Measurements from ENCODE around the gene ASAP3. TPM values are rescaled to one million over a fixed set of nuclear protein-coding genes. Genes with fewer than 3 reads are reported as not detected.

The ASAP3 gene
- total RNA-seq, 1 experiment from 2014 or later = 71.2 TPM

DNA sequence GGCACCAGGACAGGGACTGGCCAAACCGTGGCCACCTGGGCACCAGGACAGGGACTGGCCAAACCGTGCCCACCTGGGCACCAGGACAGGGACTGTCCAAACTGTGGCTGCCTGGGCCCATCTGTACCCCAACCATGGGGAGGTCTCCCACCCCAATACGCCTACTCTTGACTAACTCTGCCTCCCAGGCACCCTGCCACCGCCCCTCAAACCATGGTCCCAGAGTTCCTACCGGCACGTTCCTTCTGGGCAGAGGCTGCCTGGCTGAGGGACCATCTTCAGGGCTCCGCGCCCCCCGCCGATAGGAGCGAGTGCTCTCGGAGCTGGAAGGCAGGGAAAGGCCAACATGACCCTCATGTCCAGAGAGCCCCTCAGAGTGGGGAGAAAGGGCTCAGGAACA is 53.2 kb downstream of the ASAP3 start:
- DNase-seq (ENCODE audit: low spot score) (no peak), ATAC-seq (no peak)
- Mint-ChIP-seq H3K4me3 (no peak overlapping the region), H3K27ac (no peak overlapping the region), H3K9me3 (no peaks in the 10 kb centered on the region), H3K36me3 (peaks cover 52% of the 10 kb centered on the region), H3K4me1 (no peaks in the 10 kb centered on the region), H3K27me3 (ENCODE audit: low read depth) (peaks cover 30% of the 10 kb centered on the region)
- POLR2A ChIA-PET = no interaction called here
- CTCF ChIA-PET = no interaction called here
- TF ChIP-seq PRRX2 (CRISPR knock-in tag; IDR thresholded peaks at IDR 0.05) (no peak), ZNF671 (CRISPR knock-in tag; IDR thresholded peaks at IDR 0.05) (no peak), SMAD3 (CRISPR knock-in tag; IDR thresholded peaks at IDR 0.05; ENCODE audit: borderline replicate concordance) (no peak), ZNF263 (CRISPR knock-in tag; IDR thresholded peaks at IDR 0.05; ENCODE audit: low read depth) (no peak), ZNF138 (CRISPR knock-in tag; conservative IDR thresholded peaks at IDR 0.05) (no peak), NFYB (CRISPR knock-in tag; conservative IDR thresholded peaks at IDR 0.05; ENCODE audit: low read depth) (no peak), TEAD4 (CRISPR knock-in tag; IDR thresholded peaks at IDR 0.05) (no peak), FOXP1 (CRISPR knock-in tag; IDR thresholded peaks at IDR 0.05; ENCODE audit: borderline replicate concordance) (no peak), JAZF1 (CRISPR knock-in tag; IDR thresholded peaks at IDR 0.05) (no peak)
- TF ChIP-seq, protein P1, sequence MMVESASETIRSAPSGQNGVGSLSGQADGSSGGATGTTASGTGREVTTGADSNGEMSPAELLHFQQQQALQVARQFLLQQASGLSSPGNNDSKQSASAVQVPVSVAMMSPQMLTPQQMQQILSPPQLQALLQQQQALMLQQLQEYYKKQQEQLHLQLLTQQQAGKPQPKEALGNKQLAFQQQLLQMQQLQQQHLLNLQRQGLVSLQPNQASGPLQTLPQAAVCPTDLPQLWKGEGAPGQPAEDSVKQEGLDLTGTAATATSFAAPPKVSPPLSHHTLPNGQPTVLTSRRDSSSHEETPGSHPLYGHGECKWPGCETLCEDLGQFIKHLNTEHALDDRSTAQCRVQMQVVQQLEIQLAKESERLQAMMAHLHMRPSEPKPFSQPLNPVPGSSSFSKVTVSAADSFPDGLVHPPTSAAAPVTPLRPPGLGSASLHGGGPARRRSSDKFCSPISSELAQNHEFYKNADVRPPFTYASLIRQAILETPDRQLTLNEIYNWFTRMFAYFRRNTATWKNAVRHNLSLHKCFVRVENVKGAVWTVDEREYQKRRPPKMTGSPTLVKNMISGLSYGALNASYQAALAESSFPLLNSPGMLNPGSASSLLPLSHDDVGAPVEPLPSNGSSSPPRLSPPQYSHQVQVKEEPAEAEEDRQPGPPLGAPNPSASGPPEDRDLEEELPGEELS (CRISPR knock-in tag; IDR thresholded peaks at IDR 0.05) = no peak
- TF ChIP-seq, protein P2, sequence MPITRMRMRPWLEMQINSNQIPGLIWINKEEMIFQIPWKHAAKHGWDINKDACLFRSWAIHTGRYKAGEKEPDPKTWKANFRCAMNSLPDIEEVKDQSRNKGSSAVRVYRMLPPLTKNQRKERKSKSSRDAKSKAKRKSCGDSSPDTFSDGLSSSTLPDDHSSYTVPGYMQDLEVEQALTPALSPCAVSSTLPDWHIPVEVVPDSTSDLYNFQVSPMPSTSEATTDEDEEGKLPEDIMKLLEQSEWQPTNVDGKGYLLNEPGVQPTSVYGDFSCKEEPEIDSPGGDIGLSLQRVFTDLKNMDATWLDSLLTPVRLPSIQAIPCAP (CRISPR knock-in tag; IDR thresholded peaks at IDR 0.05) = no peak
- TF ChIP-seq, protein P3, sequence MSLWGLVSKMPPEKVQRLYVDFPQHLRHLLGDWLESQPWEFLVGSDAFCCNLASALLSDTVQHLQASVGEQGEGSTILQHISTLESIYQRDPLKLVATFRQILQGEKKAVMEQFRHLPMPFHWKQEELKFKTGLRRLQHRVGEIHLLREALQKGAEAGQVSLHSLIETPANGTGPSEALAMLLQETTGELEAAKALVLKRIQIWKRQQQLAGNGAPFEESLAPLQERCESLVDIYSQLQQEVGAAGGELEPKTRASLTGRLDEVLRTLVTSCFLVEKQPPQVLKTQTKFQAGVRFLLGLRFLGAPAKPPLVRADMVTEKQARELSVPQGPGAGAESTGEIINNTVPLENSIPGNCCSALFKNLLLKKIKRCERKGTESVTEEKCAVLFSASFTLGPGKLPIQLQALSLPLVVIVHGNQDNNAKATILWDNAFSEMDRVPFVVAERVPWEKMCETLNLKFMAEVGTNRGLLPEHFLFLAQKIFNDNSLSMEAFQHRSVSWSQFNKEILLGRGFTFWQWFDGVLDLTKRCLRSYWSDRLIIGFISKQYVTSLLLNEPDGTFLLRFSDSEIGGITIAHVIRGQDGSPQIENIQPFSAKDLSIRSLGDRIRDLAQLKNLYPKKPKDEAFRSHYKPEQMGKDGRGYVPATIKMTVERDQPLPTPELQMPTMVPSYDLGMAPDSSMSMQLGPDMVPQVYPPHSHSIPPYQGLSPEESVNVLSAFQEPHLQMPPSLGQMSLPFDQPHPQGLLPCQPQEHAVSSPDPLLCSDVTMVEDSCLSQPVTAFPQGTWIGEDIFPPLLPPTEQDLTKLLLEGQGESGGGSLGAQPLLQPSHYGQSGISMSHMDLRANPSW (CRISPR knock-in tag; conservative IDR thresholded peaks at IDR 0.05; ENCODE audit: low read depth) = no peak
- TF ChIP-seq, protein P4, sequence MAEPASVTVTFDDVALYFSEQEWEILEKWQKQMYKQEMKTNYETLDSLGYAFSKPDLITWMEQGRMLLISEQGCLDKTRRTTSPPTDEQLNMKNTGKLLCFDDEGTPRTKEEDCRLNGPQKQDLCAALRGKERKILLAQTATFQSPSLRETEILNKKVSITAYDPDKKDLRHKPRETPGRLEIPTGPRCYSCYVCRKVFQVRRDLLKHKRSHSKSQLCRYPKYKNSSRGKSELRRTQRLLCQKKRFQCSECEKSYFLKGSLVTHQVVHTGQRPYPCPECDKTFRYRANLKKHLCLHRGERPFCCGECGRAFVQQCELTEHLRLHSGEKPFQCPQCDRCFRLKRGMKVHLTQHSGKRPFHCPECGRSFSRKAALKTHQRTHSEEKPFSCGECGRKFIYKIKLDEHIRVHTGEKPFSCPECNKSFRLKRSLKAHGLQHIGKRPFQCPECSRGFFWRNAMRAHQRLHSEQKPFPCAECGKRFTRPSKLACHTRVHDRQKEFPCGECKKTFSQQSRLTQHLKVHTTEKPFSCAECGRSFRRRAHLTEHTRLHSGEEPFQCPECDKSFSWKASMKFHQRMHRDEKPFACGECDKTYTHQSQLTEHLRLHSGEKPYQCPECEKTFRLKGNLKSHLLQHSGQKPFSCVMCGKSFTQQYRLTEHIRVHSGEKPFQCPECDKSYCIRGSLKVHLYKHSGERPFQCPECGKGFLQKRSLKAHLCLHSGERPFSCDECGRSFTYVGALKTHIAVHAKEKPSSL (CRISPR knock-in tag; conservative IDR thresholded peaks at IDR 0.05) = no peak
- TF ChIP-seq, protein P5, sequence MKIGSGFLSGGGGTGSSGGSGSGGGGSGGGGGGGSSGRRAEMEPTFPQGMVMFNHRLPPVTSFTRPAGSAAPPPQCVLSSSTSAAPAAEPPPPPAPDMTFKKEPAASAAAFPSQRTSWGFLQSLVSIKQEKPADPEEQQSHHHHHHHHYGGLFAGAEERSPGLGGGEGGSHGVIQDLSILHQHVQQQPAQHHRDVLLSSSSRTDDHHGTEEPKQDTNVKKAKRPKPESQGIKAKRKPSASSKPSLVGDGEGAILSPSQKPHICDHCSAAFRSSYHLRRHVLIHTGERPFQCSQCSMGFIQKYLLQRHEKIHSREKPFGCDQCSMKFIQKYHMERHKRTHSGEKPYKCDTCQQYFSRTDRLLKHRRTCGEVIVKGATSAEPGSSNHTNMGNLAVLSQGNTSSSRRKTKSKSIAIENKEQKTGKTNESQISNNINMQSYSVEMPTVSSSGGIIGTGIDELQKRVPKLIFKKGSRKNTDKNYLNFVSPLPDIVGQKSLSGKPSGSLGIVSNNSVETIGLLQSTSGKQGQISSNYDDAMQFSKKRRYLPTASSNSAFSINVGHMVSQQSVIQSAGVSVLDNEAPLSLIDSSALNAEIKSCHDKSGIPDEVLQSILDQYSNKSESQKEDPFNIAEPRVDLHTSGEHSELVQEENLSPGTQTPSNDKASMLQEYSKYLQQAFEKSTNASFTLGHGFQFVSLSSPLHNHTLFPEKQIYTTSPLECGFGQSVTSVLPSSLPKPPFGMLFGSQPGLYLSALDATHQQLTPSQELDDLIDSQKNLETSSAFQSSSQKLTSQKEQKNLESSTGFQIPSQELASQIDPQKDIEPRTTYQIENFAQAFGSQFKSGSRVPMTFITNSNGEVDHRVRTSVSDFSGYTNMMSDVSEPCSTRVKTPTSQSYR (CRISPR knock-in tag; IDR thresholded peaks at IDR 0.05) = no peak
- TF ChIP-seq, protein P6, sequence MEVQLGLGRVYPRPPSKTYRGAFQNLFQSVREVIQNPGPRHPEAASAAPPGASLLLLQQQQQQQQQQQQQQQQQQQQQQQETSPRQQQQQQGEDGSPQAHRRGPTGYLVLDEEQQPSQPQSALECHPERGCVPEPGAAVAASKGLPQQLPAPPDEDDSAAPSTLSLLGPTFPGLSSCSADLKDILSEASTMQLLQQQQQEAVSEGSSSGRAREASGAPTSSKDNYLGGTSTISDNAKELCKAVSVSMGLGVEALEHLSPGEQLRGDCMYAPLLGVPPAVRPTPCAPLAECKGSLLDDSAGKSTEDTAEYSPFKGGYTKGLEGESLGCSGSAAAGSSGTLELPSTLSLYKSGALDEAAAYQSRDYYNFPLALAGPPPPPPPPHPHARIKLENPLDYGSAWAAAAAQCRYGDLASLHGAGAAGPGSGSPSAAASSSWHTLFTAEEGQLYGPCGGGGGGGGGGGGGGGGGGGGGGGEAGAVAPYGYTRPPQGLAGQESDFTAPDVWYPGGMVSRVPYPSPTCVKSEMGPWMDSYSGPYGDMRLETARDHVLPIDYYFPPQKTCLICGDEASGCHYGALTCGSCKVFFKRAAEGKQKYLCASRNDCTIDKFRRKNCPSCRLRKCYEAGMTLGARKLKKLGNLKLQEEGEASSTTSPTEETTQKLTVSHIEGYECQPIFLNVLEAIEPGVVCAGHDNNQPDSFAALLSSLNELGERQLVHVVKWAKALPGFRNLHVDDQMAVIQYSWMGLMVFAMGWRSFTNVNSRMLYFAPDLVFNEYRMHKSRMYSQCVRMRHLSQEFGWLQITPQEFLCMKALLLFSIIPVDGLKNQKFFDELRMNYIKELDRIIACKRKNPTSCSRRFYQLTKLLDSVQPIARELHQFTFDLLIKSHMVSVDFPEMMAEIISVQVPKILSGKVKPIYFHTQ (CRISPR knock-in tag; IDR thresholded peaks at IDR 0.05) = no peak

Measured in WTC11 (cell line).